Stimulated activated CD4-positive, alpha-beta T cell treated with anti-CD3 and anti-CD28 coated beads, Interleukin-1b, Interleukin-23, amount 100 ng/mL, for 24 hours (primary cell): ENCODE results near the gene WDR31.
"Not testable (repeated sequence)": the region's sequence is repeated elsewhere in the genome, so short reads cannot be mapped to it uniquely, and the experiment has no call there.

ENCODE experiments used
- DNase-seq, 4 experiments: peaks; one replicate each; pipeline ENCODE4 v3.0.0-alpha.2; 2020; ENCODE audit warnings: low read depth in 4 of 4, low spot score in 1 of 4

WDR31 gene

GRCh38 chr9:113298924-113299770, 40.9 kb downstream of the WDR31 start:
- no peak for DNase-seq

GRCh38 chr9:113298311-113298710, 41.8 kb downstream of the WDR31 start:
- no peak for DNase-seq

- DNase-seq: no peak
These were observed 43.1 kb downstream of the WDR31 start for GRCh38 chr9:113296796-113297558.

- DNase-seq: not testable (repeated sequence)
These were observed 43.8 kb downstream of the WDR31 start for GRCh38 chr9:113296247-113296646.

GRCh38 chr9:113293285-113293878, 46.7 kb downstream of the WDR31 start:
- DNase-seq: no peak

- DNase-seq: no peak
These were observed 49.9 kb downstream of the WDR31 start for GRCh38 chr9:113290052-113290607.

GRCh38 chr9:113289091-113289490, 51.0 kb downstream of the WDR31 start:
- DNase-seq: no peak

GRCh38 chr9:113281356-113281755, 58.7 kb downstream of the WDR31 start:
- DNase-seq: no peak

GRCh38 chr9:113278840-113279239, 61.2 kb downstream of the WDR31 start:
- no peak for DNase-seq

GRCh38 chr9:113275157-113276131, 64.6 kb downstream of the WDR31 start, which contains the start of the genes CDC26 and PRPF4:
CDC26 (minus strand) TSS chr9:113275572; CDS start chr9:113272507, 3,065 bp downstream.
PRPF4 (plus strand) TSS chr9:113275658; CDS start chr9:113275744, 86 bp downstream.
- peak; percentile 92 to 95 (median 94) for DNase-seq

- peak in 1 of 4 experiments; percentile 15 for DNase-seq
These were observed 65.5 kb downstream of the WDR31 start for GRCh38 chr9:113274474-113275156.

- DNase-seq: no peak
These were observed 70.2 kb downstream of the WDR31 start for GRCh38 chr9:113269871-113270270.

- no peak for DNase-seq
These were observed 70.7 kb downstream of the WDR31 start for GRCh38 chr9:113269355-113269754.

GRCh38 chr9:113267911-113268566, 72.0 kb downstream of the WDR31 start:
- DNase-seq: no peak

- DNase-seq: no peak
These were observed 73.9 kb downstream of the WDR31 start for GRCh38 chr9:113266174-113266573.
